H1 (cell line): ENCODE results near the gene SCP2. TPM values are rescaled to one million over a fixed set of nuclear protein-coding genes. Genes with fewer than 3 reads are reported as not detected.

ENCODE experiments used
- HDAC2 ChIP-seq, 2 experiments: fragments of 300-600 bp in 1 of 2; sonication (generic) in 1 of 2; IDR thresholded peaks; 2 replicates each; pipeline ENCODE4 v1.6.1; 2011 to 2012; ENCODE audit warnings: low read depth in 2 of 2, low read length in 2 of 2, mild to moderate bottlenecking in 2 of 2, moderate library complexity in 2 of 2, borderline replicate concordance in 1 of 2, inconsistent platforms in 1 of 2
- SAP30 ChIP-seq: fragments of 300-600 bp; sonication (generic); IDR thresholded peaks from 2 replicates; pipeline ENCODE4 v1.7.1; 2012; ENCODE audit warnings: low read length, moderate library complexity, mild to moderate bottlenecking, inconsistent platforms; ENCODE audit not compliant: insufficient read depth, insufficient replicate concordance
- SRF ChIP-seq: IDR thresholded peaks from 2 replicates; pipeline ENCODE4 v1.6.1; 2011; ENCODE audit warnings: mild to moderate bottlenecking, low read depth, low read length, moderate library complexity
- polyA plus RNA-seq, 7 experiments: library from polyadenylated mRNA; depleted of rRNA in 3 of 7; stranded (reverse) in 5 of 7; unstranded in 2 of 7; fragments of >200 nt in 5 of 7; fragments of 200-250 nt in 2 of 7; gene quantifications; 1 replicate in 5 of 7; 2 replicates in 1 of 7; 4 replicates in 1 of 7; pipeline versions ENCODE4 v1.2.1 to v1.2.3, GENCODE V29; 2011 to 2013; ENCODE audit warnings: missing spikeins in 2 of 7, mixed read lengths in 2 of 7
- total RNA-seq: library from RNA; stranded (reverse); fragmentation: NEBNext Ultra II Directional; extraction: Animal tissue kit (Norgen Biotek cat#: 25700); gene quantifications from 2 replicates; pipeline ENCODE4 v1.2.1, GENCODE V29; 2021

Gene SCP2
- total and polyA plus RNA-seq, 2 of the 8 experiments (the other 6 are each of a cell fraction or from before 2014, with no cell fraction given), result 20.9 to 54.3 TPM

DNA sequence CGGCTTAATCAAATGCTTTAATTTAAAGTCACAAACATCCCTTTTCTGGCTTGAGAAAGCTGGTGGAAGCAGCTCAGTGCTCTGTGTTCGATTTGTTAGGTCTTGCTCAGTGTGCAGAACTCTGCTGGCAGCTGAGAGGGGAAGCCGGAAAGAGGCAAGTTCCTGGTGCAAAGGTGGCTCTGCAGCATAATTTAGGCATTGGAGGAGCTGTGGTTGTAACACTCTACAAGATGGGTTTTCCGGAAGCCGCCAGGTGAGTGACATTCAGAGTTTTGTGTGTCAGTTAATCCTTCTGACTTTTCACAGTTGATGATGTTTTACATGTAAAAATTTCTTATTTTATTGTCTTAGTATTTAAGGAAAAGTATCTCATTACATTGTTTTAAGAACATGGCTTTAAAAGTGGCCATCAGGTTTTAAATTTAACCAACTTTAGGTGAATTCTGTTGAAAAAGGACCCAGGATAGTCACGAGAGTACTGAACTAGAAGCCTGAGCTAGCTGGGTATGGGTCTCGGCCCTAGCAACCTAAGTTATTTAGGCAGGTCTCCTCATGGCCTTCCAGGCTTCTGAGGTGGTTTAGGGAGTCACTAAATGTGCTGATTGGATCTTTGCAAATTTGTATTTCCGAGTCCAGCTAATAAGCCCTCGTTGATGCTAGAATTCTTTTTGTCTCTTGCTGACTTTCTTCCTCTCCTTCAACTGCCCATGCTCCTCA, 87.9 kb downstream of the SCP2 start (continued):
- TF ChIP-seq HDAC2 (IDR thresholded peaks at IDR 0.05; ENCODE audit: borderline replicate concordance in 1 of 2, low read depth in 2 of 2, low read length in 2 of 2) (0 out of 4 replicates have a peak, but pooled peaks of 1 of the 2 experiments have one; percentile 46), SAP30 (peak; percentile 34), SRF (peak; percentile 87)
